Stimulated activated CD8-positive, alpha-beta memory T cell treated with anti-CD3 and anti-CD28 coated beads, Interleukin-2, amount 100 ng/mL, for 1 hour (primary cell): Measurements from ENCODE around the gene TIGD1.
"Not testable (repeated sequence)": the region's sequence is repeated elsewhere in the genome, so short reads cannot be mapped to it uniquely, and the experiment has no call there.

Source experiments
- DNase-seq, 2 donors: peaks; one replicate each; pipeline ENCODE4 v3.0.0-alpha.2; 2020; ENCODE audit warnings: low read depth in 2 of 2

TIGD1 gene

GRCh38 chr2:232539298-232540231 lies 10.8 kb downstream of the TIGD1 start, which contains the start of gene CHRNG:
Gene CHRNG, plus strand, starts transcription at chr2:232539692. Its CDS starts 56 bp downstream, at chr2:232539748.
- no peak for DNase-seq

- DNase-seq, result no peak
Measured at GRCh38 chr2:232538671-232539070, 11.7 kb downstream of the TIGD1 start.

GRCh38 chr2:232537499-232537898 lies 12.9 kb downstream of the TIGD1 start:
- no peak for DNase-seq

GRCh38 chr2:232537079-232537478 lies 13.3 kb downstream of the TIGD1 start:
- DNase-seq, result no peak

- no peak for DNase-seq
Measured at GRCh38 chr2:232535761-232536530, 14.4 kb downstream of the TIGD1 start.

- no peak for DNase-seq
Measured at GRCh38 chr2:232534940-232535651, 15.3 kb downstream of the TIGD1 start.

GRCh38 chr2:232533944-232534710 lies 16.2 kb downstream of the TIGD1 start:
- no peak for DNase-seq

- DNase-seq, result not testable (repeated sequence)
Measured at GRCh38 chr2:232532821-232533220, 17.5 kb downstream of the TIGD1 start.

GRCh38 chr2:232532419-232532818 lies 17.9 kb downstream of the TIGD1 start:
- no peak for DNase-seq

GRCh38 chr2:232530626-232531260 lies 19.6 kb downstream of the TIGD1 start:
- no peak for DNase-seq

- DNase-seq, result no peak
Measured at GRCh38 chr2:232529806-232530547, 20.4 kb downstream of the TIGD1 start.

- DNase-seq, result no peak
Measured at GRCh38 chr2:232528746-232529460, 21.5 kb downstream of the TIGD1 start.

GRCh38 chr2:232527905-232528470 lies 22.4 kb downstream of the TIGD1 start:
- DNase-seq, result no peak

- DNase-seq, result no peak
Measured at GRCh38 chr2:232526372-232526941, 23.9 kb downstream of the TIGD1 start.

- DNase-seq, result no peak
Measured at GRCh38 chr2:232525791-232526371, 24.5 kb downstream of the TIGD1 start, which contains the start of gene CHRND. Gene CHRND, plus strand, starts transcription at chr2:232526160. Its CDS starts 56 bp downstream, at chr2:232526216.

GRCh38 chr2:232525199-232525598 lies 25.2 kb downstream of the TIGD1 start:
- no peak for DNase-seq

- no peak for DNase-seq
Measured at GRCh38 chr2:232524771-232525170, 25.6 kb downstream of the TIGD1 start.
